Right lobe of liver (tissue), 4 donors: ENCODE results near the gene UNC80.

ENCODE experiments used
- POLR2A ChIP-seq: fragments of 450-650 bp; IDR thresholded peaks from one replicate; pipeline ENCODE4 v1.6.1; 2017; ENCODE audit warnings: antibody characterized with exemption, mild to moderate bottlenecking
- TF ChIP-seq, protein P1 (sequence below), 4 donors: fragments of 200-600 bp in 3 of 4; fragments of 450-650 bp in 1 of 4; IDR thresholded peaks; one replicate each; pipeline versions ENCODE4 v1.5.1 to v1.8.0; 2016 to 2022; ENCODE audit warnings: antibody characterized with exemption in 4 of 4, mild to moderate bottlenecking in 2 of 4
- donor health status: DM: no; HTN: no; CAD: no.
- donor health status: DM: no; HTN: no; CAD: no.
- donor health status: DM: no; HTN: yes; CAD: no.

- TF ChIP-seq, protein P1, sequence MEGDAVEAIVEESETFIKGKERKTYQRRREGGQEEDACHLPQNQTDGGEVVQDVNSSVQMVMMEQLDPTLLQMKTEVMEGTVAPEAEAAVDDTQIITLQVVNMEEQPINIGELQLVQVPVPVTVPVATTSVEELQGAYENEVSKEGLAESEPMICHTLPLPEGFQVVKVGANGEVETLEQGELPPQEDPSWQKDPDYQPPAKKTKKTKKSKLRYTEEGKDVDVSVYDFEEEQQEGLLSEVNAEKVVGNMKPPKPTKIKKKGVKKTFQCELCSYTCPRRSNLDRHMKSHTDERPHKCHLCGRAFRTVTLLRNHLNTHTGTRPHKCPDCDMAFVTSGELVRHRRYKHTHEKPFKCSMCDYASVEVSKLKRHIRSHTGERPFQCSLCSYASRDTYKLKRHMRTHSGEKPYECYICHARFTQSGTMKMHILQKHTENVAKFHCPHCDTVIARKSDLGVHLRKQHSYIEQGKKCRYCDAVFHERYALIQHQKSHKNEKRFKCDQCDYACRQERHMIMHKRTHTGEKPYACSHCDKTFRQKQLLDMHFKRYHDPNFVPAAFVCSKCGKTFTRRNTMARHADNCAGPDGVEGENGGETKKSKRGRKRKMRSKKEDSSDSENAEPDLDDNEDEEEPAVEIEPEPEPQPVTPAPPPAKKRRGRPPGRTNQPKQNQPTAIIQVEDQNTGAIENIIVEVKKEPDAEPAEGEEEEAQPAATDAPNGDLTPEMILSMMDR (IDR thresholded peaks at IDR 0.05) = no peak
- no peak for TF ChIP-seq POLR2A
Observed at GRCh38 chr2:210009896-210010295, 238.3 kb downstream of the UNC80 start.
